IMR-90 (cell line): ENCODE results near the gene SGK2. TPM values are rescaled to one million over a fixed set of nuclear protein-coding genes. Genes with fewer than 3 reads are reported as not detected.

Experiments
- ATAC-seq: fragments of 200-7000 bp; cut with Tn5 transposase; 2 replicates; pipeline ENCODE4 v1.9.1; 2020; ENCODE audit warnings: low read depth, mild to moderate bottlenecking, moderate library complexity
- BruUV-seq: library from RNA; stranded (reverse); fragments of 400-500 nt; replicated peaks from 2 replicates; lab custom pipeline; 2021; lab: Mats Ljungman, UMichigan
- CTCF ChIA-PET: fragments of 300-600 bp; formaldehyde crosslinking; extraction: SDS; loops from one replicate; lab custom pipeline; 2021; ENCODE audit warnings: antibody characterized with exemption; lab: Yijun Ruan, JAX
- POLR2A ChIA-PET: fragments of 300-600 bp; sonication (Branson Sonifier 250); formaldehyde crosslinking; loops from one replicate; lab custom pipeline; 2022; ENCODE audit warnings: antibody characterized with exemption; ENCODE audit not compliant: unreplicated experiment; lab: Charles Lee
- DNase-seq: peaks from one replicate; pipeline ENCODE4 v3.0.0; 2013
- H2AFZ ChIP-seq: replicated peaks from 2 replicates; pipeline ENCODE3; 2013; ENCODE audit warnings: low read length, mild to moderate bottlenecking; ENCODE audit not compliant: poor library complexity
- H2AK5ac ChIP-seq: 2 replicates; pipeline ENCODE4 v1.6.1; 2013; ENCODE audit warnings: low read depth, low read length, inconsistent platforms
- H2AK9ac ChIP-seq: replicated peaks from 2 replicates; pipeline ENCODE3; 2013; ENCODE audit warnings: mild to moderate bottlenecking, low read depth, low read length, moderate library complexity; ENCODE audit not compliant: poor library complexity
- H2BK120ac ChIP-seq: 2 replicates; pipeline ENCODE4 v1.6.1; 2013; ENCODE audit warnings: low read depth, low read length, inconsistent platforms
- H2BK15ac ChIP-seq: 3 replicates; pipeline ENCODE4 v1.6.1; 2013; ENCODE audit warnings: low read depth, low read length, inconsistent platforms
- H2BK20ac ChIP-seq: 2 replicates; pipeline ENCODE4 v1.6.1; 2013; ENCODE audit warnings: low read depth, mild to moderate bottlenecking, inconsistent platforms, low read length, moderate library complexity
- H2BK5ac ChIP-seq: 2 replicates; pipeline ENCODE4 v1.6.1; 2013; ENCODE audit warnings: mild to moderate bottlenecking, low read depth, low read length, inconsistent platforms; ENCODE audit not compliant: poor library complexity, severe bottlenecking
- H3K14ac ChIP-seq: replicated peaks from 2 replicates; pipeline ENCODE4 v1.6.1; 2013; ENCODE audit warnings: low read depth, low read length, inconsistent platforms
- H3K18ac ChIP-seq: 2 replicates; pipeline ENCODE4 v1.6.1; 2013; ENCODE audit warnings: low read depth, low read length, control low read depth
- H3K23ac ChIP-seq: 2 replicates; pipeline ENCODE4 v1.6.1; 2013; ENCODE audit warnings: low read depth, low read length, inconsistent platforms
- H3K27ac ChIP-seq: 2 replicates; pipeline ENCODE4 v1.5.1; 2013; ENCODE audit warnings: mild to moderate bottlenecking, control low read depth, low read length; ENCODE audit not compliant: insufficient read depth
- H3K27me3 ChIP-seq: 2 replicates; pipeline ENCODE4 v1.6.1; 2013; ENCODE audit warnings: low read length; ENCODE audit not compliant: control insufficient read depth, insufficient read depth
- H3K36me3 ChIP-seq: 2 replicates; pipeline ENCODE4 v1.6.1; 2013; ENCODE audit warnings: low read length, mixed read lengths; ENCODE audit not compliant: control insufficient read depth, insufficient read depth
- H3K4ac ChIP-seq: 2 replicates; pipeline ENCODE4 v1.6.1; 2013; ENCODE audit warnings: low read depth, low read length, inconsistent platforms
- H3K4me1 ChIP-seq: 2 replicates; pipeline ENCODE4 v1.6.1; 2013; ENCODE audit warnings: low read length, mixed read lengths; ENCODE audit not compliant: control insufficient read depth, insufficient read depth
- H3K4me2 ChIP-seq: 2 replicates; pipeline ENCODE4 v1.6.1; 2013; ENCODE audit warnings: low read depth, mild to moderate bottlenecking, control low read depth, low read length, moderate library complexity
- H3K4me3 ChIP-seq: 2 replicates; pipeline ENCODE4 v1.5.1; 2013; ENCODE audit warnings: low read depth, mild to moderate bottlenecking, control low read depth, low read length, moderate library complexity; ENCODE audit not compliant: insufficient read depth
- H3K56ac ChIP-seq: 2 replicates; pipeline ENCODE4 v1.6.1; 2013; ENCODE audit warnings: low read length, inconsistent platforms; ENCODE audit not compliant: insufficient read depth; ENCODE audit errors: extremely low read depth
- H3K79me1 ChIP-seq, 2 experiments: 2 replicates each; pipeline ENCODE4 v1.6.1; 2013; ENCODE audit warnings: low read length in 2 of 2, inconsistent platforms in 1 of 2, low read depth in 1 of 2
- H3K9ac ChIP-seq: 2 replicates; pipeline ENCODE4 v1.6.1; 2013; ENCODE audit warnings: low read depth, low read length, control low read depth
- H3K9me1 ChIP-seq: 2 replicates; pipeline ENCODE4 v1.6.1; 2013; ENCODE audit warnings: low read length, inconsistent platforms; ENCODE audit not compliant: insufficient read depth
- H3K9me3 ChIP-seq: 2 replicates; pipeline ENCODE4 v1.6.1; 2013; ENCODE audit warnings: low read length; ENCODE audit not compliant: control insufficient read depth, insufficient read depth
- H4K20me1 ChIP-seq: 2 replicates; pipeline ENCODE4 v1.6.1; 2013; ENCODE audit warnings: low read length, inconsistent platforms; ENCODE audit not compliant: insufficient read depth
- H4K5ac ChIP-seq: 2 replicates; pipeline ENCODE4 v1.6.1; 2013; ENCODE audit warnings: mild to moderate bottlenecking, low read depth, low read length, control low read depth
- H4K8ac ChIP-seq, 2 experiments: 2 replicates each; pipeline ENCODE4 v1.6.1; 2013; ENCODE audit warnings: low read depth in 2 of 2, low read length in 2 of 2, control low read depth in 1 of 2, inconsistent platforms in 1 of 2
- H4K91ac ChIP-seq: 2 replicates; pipeline ENCODE4 v1.6.1; 2013; ENCODE audit warnings: low read depth, low read length, inconsistent platforms; ENCODE audit not compliant: insufficient read depth
- POLR2A ChIP-seq: IDR thresholded peaks from 2 replicates; pipeline ENCODE4 v1.6.1; 2012; ENCODE audit warnings: mild to moderate bottlenecking, low read depth, low read length
- RFX5 ChIP-seq: IDR thresholded peaks from 2 replicates; pipeline ENCODE4 v1.8.0; 2012; ENCODE audit warnings: low read depth, mild to moderate bottlenecking, low read length, moderate library complexity
- WGBS, 2 experiments: methylation state at CpG; one replicate each; pipeline versions ENCODE4 v1.1.5 to v1.1.7; 2013; ENCODE audit warnings: missing lambda C conversion rate in 2 of 2; ENCODE audit not compliant: insufficient read length in 1 of 2; ENCODE audit errors: extremely low coverage in 2 of 2; 5-methylcytosine and 5-hydroxymethylcytosine counted together
- dilution Hi-C: fragments of 300-500 bp; cut with HindIII; formaldehyde crosslinking; loops from one replicate; pipeline ENCODE4 v1.14.3; 2018; ENCODE audit warnings: low sequenced_read_pairs; ENCODE audit not compliant: unreplicated experiment
- in situ Hi-C: fragments of 300-500 bp; cut with MboI; formaldehyde crosslinking; loops from 3 replicates; pipeline ENCODE4 v1.14.3; 2019; ENCODE audit warnings: low sequenced_read_pairs, inconsistent platforms, mixed read lengths
- intact Hi-C: fragments of 100-400 bp; cut with micrococcal nuclease; formaldehyde crosslinking; loops from 2 replicates; pipeline ENCODE4 v1.10.0; 2022
- polyA plus RNA-seq, 3 experiments: library from polyadenylated mRNA; depleted of rRNA; stranded (reverse); fragments of >200 nt; gene quantifications; 2 replicates each; pipeline ENCODE4 v1.2.3, GENCODE V29; 2012; ENCODE audit warnings: low replicate concordance in 1 of 3
- total RNA-seq: library from RNA; depleted of rRNA; stranded (reverse); fragments of >200 nt; gene quantifications from 2 replicates; pipeline ENCODE4 v1.2.3, GENCODE V29; 2012
- TF ChIP-seq, protein P1 (sequence below): fragments of 150-350 bp; IDR thresholded peaks from 2 replicates; pipeline ENCODE4 v1.6.1; 2017; ENCODE audit warnings: mild to moderate bottlenecking, antibody characterized with exemption, low read length, low read depth

The SGK2 gene
- total and polyA plus RNA-seq, 2 of the 4 experiments (the other 2 are of a cell fraction): under 0.01 to 0.10 TPM

DNA sequence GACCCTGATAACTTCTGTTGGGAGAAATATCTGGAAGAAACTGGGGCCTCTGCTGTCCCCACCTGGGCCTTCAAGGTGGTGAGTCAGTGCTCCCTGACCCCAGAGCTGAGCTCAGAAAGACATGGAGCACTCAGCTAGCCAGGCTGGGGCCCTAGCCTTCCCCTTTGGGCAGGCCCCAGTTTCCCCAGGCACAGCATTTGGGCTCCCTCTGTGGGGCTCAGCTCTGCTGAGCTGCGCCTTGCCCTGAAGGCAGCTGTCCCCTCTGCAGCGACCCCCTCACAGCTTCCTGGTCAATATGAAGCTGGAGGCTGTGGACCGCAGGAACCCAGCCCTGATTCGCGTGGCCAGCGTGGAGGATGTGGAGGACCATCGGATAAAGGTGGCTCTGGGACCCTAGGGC is 24.8 kb upstream of the SGK2 start:
- H4K5ac ChIP-seq: no peak overlapping the region
- no peak overlapping the region for H3K14ac ChIP-seq
- H3K56ac ChIP-seq: no peak overlapping the region
- H3K18ac ChIP-seq: no peak overlapping the region
- H4K8ac ChIP-seq: no peak overlapping the region
- H3K4ac ChIP-seq: no peak overlapping the region
- WGBS, 2 experiments: no CpG with 5 or more reads among the region's 7 CpGs
- H3K9ac ChIP-seq: no peak overlapping the region
- no peak overlapping the region for H3K27ac ChIP-seq
- intact Hi-C loops: no loop called here
- H2BK5ac ChIP-seq: no peak overlapping the region
- no peak overlapping the region for H2BK15ac ChIP-seq
- no peak overlapping the region for H2AK5ac ChIP-seq
- no peaks in the 10 kb centered on the region; the same call in 1 of the 2 replicates for H3K27me3 ChIP-seq
- CTCF ChIA-PET: no interaction called here
- H3K79me1 ChIP-seq: no peaks in the 10 kb centered on the region
- BruUV-seq: no TSS peak
- H3K4me2 ChIP-seq: no peak overlapping the region
- peak overlapping the region; percentile 29 for H2AFZ ChIP-seq
- H2BK20ac ChIP-seq: no peak overlapping the region
- H3K23ac ChIP-seq: no peak overlapping the region
- H3K9me1 ChIP-seq: no peaks in the 10 kb centered on the region; the same call in 1 of the 2 replicates
- no peak overlapping the region for H2BK120ac ChIP-seq
- no peak for TF ChIP-seq POLR2A
- TF ChIP-seq, protein P1, sequence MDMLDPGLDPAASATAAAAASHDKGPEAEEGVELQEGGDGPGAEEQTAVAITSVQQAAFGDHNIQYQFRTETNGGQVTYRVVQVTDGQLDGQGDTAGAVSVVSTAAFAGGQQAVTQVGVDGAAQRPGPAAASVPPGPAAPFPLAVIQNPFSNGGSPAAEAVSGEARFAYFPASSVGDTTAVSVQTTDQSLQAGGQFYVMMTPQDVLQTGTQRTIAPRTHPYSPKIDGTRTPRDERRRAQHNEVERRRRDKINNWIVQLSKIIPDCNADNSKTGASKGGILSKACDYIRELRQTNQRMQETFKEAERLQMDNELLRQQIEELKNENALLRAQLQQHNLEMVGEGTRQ: no peak
- no peak for TF ChIP-seq RFX5
- DNase-seq: no peak
- no peak overlapping the region for H4K91ac ChIP-seq
- H3K9me3 ChIP-seq: no peaks in the 10 kb centered on the region
- no peak for ATAC-seq
- POLR2A ChIA-PET: no interaction called here
- no peak overlapping the region for H2AK9ac ChIP-seq
- in situ Hi-C loops: loop anchor here (10.0 kb wide), 1 partner anchor 161 kb away; no protein-coding TSS in a partner anchor
- dilution Hi-C loops: no loop called here
- no peaks in the 10 kb centered on the region for H4K20me1 ChIP-seq
- peaks cover 3% of the 10 kb centered on the region for H3K36me3 ChIP-seq
- H3K4me3 ChIP-seq: no peak overlapping the region
- peaks cover 3% of the 10 kb centered on the region; the same call in 1 of the 2 replicates for H3K4me1 ChIP-seq
